GM19438 (cell line): ENCODE data around the gene CTU2.

Source experiments
- ATAC-seq: cut with Tn5 transposase; IDR thresholded peaks from one replicate; pipeline ENCODE4 v1.9.1; 2021; ENCODE audit warnings: low read depth; ENCODE audit not compliant: unreplicated experiment

CTU2 gene

DNA sequence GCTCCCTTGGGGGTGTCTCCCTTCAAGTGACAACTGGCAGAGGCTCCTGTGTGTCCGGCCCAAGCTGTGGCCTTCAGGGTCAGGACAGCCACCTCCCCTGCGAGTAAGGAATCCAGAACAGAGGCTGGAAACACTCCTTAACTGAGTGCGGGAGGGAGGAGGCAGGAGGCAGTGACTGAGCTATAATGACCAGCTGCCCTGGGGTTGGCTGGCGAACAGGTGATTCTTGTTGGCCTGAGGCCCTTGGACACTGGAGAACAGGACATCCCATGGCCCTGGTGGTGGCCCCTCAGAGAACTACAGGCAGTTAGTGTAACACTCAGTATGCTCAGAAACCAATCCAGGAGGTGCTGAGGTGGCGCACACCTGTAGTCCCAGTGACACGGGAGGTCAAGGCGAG is 10.6 kb upstream of the CTU2 start:
- ATAC-seq: no peak

DNA sequence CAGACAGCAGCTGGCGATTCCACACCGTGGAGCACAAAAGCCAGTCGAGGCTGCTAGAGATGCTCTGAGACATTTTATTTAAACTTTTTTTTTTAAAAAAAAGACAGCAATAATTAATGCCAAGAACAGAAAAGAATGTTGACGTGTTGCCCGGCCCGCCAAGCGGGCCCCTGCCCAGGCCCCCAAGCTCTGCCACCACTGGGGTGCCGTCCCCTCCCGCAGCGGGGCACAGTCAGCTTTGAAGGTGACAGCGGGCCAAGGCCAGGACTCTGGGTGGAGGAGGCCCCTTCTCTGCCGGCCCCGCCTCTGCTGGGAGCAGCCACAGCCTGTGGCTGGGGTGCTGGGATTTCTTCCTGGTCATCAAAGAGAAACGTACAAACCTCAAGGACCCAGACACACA is 9.9 kb upstream of the CTU2 start:
- ATAC-seq: no peak

DNA sequence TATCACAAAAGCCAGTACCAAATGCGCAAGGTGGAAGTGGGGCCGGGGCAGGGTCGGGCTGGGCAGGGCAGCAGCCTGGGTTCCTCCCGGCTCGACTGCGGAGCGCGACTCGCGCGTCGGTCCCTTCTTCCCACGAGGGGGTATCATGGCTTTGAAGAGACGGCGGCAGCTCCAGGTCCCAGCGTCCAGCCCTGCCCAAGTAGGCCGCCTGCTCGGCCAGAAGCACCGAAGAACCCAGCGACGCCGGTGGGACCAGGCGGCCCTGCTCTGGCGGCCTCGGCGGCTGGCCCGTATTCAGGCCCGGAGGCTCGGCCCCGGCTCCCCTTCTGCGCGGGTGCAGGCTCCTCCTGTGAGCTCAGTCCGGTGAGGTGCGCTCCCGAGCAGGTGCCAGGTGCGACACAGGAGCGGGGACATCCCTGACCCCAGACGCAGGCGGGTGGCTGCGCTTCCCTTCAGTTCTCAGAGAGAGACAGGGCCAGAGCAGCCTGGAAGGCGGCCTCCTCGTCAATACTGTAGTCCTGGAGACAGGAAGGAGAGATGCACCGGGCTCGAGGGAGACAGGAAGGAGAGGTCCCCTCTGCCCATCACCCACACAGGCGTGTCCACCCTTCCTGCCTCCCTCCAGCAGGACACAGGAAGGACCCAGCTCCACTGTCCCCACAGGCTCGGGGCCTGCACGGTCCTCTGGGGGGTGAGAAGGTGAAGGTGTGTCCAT is 9.0 kb upstream of the CTU2 start:
- no peak for ATAC-seq

DNA sequence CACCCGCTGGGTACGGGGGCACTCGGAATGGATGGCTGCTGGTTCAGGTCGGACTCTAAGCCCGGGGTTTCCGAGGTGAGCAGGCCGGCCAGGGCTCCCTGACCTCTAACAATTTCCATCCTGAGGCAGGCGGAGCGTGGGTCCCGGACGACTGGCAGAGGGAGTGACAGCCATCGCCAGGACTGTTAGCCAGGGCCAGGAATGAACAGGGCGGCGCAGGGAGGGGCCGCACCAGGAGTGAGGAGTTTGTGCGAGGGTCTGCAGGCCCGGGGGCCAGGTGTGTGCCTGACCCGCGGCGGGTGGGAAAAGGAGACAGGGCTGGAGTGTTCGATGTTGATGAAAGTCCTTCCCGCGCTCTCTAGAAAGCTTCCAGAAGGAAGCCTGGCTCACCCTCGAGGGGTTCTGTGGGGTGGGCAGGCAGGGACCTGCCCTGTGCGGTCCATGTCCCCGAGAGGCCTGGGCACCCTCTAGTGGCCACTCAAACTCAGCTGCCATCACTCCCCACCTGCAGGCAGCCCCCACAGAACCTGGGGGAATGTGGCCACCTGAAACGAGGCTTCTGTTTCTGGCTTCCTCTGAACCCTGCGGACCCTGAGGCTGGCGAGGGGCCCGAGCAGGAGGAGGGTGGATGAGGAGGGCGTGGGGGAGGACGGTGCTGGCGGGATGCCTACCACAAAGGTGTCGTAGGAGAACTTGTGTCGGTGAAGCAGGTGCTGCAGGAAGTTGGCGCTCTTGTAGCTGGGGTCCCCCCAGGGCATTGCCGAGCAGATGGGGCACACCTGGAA is 8.3 kb upstream of the CTU2 start:
- no peak for ATAC-seq

DNA sequence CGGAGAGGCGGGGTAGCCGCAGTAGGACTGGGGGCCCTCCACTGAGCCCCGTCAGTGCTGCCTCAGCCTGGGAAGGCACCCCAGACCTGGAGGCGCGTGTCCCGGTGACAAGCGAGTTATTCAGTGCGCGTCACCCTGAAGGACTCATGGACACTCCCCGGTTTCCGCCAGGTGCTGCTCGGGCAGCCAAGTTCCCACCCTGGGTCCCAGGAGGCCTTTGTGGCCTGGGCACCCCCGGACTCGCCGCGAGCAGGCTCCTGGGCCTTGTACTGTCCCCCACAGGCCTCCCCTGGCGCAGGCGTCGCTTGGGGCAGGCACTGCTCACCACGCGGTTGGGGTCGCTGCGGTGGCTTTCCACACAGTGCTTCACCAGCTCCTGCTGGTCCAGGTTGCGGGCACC is 7.7 kb upstream of the CTU2 start:
- no peak for ATAC-seq

DNA sequence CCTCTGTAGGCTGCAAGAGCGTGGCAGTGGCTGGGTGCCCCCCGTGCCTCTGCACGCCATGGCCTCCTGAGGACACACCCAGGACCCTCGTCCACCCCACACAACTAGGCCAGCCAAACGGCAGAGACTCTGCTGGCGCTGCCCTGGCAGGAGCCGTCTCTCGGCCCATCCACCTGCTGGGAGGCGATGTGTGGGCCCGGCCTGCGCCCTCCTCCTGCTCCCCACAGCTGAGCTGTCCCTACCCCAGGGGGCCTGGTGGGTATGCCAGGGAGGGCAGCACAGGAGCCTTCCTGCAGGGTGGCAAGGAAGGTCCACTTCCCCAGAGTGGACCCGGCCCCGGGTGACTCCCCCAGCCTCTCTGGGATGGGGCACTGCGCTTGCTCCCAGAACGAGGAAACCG is 7.1 kb upstream of the CTU2 start:
- ATAC-seq: no peak

DNA sequence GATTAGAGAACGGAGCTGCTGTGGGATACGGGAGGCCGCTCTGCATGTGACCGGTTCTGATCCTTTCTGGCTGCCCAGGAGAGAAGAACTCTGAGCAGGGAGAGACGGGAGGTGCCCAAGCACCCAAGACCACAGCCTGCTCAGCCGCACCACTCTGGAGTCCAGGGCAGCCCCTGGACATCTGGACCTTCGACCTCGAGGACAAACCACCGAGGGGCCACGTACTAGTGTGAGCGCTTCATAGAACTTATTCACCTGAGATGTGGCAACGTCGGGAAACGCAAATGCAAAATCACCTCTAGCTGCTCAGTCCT is 6.0 kb upstream of the CTU2 start:
- no peak for ATAC-seq

DNA sequence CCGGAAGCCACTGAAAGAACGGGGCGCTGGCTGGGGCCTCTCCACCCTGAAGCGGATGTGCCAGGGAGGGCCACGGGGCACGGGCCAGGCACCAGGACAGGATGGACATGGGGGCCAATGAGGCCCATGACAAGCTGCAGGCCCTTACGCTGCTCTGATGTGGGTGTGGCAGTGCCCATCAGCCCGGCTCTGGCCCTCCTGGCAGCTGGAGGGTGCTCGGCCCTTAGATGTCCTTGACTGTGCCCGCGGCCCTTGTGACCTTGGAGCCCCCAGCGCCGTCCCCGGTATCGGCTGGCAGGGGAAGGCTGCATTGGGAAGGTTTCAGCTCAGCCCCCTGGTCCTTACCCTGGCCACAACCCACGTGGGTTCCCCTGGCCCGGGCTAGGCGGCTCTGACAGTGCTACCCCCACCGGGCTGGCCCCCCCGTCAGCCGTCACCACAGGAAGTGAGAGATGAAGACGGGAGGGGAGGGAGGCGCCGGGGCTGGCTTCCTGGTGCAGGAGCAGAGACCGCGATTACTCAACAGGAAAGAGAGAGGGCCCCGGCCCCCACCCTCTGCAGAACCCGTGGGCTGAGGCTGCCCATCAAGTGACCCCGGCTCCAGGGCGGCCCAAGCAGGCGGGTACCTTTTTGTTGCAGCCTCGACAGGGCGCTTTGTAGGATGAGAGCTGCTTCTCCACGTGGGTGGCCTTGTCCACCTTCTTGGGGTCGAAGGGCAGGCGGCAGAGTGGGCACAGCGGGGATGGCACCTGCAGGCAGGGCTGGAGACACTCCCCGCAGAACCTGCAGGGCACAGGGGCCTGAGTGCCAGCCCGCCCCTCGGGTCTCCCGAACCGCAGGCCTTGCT is 5.4 kb upstream of the CTU2 start:
- peak; percentile 67 for ATAC-seq

DNA sequence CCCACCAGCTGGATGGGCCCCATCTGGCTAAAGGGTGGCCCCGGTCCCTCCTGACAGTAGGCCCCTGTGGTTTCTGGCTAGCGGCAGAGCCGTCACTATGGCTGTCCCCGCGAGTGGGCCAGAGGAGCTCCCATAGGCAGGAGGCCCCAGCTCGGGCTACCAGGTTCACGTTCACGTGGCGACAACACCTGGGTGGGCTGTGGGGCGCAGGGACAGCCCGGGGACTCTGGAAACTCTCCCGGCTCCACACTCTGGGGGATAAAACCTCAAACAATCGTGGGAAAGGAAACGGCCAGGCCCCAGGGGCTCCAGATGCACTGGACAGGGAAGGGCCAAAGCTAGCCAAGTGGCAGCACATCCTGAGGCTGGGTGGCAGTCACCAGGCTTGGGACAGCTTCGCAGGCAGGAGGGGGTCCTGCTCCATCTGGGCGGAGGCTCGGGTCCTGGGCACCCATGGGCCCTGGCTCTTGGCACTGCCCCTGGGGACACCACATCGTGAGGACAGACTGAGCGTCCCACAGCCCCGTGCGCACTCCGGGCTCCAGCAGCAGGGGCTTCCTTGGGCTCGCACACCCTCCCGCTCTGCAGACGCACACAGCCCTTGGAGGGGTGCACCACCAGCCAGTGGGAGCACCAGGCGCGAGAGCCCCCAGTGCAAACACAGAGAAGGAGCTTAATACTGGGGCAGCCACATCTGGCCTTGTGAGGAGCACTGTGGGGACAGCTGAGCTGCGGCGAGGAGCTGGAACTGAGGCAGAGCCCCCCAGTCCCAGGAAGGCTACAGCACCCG is 4.5 kb upstream of the CTU2 start:
- no peak for ATAC-seq

DNA sequence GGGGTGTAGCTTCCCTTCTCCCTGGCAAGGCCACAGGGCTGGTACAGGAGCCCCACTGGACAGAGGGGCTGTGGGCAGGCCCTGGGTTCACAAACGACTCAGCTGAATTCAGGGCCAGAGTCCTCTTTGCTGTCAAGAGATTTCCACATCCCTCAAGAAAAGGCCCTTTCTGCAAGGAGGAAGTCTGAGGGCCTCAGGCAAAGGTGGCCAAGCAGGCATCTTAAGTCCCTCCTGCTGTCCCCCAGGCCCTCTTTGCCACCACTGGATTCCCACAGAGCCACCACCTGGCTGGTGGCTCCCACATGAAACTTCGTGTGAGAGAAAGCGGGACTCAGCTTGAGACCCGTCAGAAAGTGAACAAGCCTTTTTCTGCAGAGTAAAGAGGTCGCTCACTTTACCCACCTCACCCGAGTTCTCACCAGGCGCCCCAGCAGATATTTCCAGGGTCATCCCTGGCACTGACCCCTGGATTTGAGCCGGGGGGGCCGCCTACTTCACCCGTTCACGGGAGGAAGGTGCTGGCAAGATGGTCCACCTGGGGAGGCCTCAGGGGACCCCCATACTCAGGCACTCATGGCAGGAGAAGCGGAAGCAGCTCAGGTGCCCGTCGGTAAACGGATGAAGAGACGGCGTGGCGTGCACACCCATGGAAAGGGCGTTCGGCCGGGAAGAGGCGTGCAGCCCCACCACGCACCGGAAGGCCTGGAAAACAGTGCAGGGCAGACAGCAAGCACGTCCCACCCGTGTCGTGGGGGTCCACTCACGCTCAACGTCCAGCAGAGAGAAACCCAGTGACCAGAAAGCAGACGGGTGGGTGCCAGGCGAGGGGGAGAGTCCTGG is 3.7 kb upstream of the CTU2 start:
- ATAC-seq: no peak

DNA sequence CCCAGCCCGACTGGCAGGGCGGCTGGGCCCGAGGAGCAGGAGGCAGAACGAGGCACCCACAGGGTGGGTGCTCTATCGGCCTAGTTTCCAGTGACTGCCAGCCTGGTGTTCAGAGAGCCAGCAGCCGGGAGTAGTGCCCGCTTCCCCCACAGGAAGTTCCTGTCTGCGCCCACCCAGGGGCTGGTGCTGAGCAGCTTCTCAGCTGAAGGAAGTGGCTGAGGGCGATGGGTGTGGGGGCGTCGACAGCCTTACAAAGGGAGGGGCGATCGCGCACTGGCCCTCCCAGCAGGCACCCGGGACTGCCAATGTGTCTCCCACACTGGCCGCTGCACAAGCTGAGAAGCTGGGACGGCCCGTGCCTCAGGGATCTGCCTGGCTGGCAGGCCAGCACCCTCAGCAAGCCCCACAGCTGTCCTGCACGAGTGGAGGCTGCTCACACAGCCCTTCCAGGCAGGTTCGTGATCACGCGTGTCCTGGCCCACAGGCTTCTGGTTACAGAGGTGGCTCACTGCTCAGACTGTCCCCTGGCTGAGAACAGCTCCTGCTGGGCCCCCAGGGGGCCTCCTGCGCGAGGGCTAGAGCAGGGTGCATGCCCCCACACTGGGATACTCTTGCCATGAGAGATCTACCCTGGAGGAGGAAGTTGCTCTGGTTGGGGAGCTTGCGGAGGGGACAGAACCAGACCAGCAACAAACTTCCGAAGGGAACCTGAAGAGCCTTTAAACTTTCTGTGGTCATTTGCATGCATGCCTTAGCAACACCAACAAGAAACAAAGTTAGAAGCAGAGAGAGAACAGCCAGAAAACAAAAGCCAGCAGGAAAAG is 2.6 kb upstream of the CTU2 start:
- no peak for ATAC-seq

DNA sequence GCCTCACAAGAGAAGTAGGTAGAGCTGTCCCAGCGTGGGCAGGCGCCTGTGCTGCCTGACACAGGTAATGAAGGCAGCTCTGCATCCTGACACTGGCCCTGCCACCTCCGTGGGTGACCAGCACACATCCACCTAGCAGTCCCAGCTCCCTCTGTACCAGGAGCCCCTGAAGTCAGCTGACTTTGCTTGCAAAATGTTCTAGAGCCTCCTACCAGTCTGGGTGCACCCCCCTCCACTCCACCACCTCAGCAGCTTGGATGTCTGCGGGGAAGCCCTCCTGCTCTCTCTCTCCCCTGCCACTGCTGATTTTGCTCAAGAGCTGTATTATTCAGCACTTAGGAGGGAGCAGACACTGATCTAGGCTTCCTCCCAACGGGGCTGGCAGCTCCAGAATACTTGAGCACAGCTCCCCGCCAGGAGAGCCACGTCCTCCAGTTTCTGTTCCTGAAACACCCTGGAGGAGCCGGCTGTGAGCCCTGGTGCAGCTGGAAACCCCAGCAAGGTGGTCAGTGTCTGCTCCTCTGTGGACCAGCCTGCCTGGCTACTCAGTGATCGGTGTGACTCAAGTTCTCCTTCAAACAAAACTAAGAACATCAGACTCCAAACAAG is 1.1 kb upstream of the CTU2 start:
- no peak for ATAC-seq

DNA sequence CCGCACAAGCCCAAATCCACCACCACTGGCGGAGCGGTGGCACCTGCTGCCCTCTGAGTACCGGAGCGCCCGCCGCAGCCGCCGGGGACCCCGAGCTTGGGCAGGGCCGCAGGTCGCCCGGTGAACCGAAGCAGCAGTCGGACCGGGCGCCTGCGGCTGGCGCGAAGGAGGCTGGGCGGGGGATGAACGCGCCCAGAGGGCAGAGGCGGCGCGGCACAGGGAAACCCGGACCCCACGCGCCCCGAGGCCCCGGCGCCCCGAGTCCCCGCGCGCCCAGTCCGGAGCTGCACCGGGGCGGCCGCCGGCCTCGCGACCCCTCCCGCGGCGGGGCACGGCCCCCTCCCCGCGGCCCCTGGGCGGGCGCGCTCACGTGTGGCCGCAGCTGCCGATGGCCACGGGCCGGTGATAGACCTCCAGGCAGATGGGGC is 488 bp upstream of the CTU2 start:
- ATAC-seq: no peak

DNA sequence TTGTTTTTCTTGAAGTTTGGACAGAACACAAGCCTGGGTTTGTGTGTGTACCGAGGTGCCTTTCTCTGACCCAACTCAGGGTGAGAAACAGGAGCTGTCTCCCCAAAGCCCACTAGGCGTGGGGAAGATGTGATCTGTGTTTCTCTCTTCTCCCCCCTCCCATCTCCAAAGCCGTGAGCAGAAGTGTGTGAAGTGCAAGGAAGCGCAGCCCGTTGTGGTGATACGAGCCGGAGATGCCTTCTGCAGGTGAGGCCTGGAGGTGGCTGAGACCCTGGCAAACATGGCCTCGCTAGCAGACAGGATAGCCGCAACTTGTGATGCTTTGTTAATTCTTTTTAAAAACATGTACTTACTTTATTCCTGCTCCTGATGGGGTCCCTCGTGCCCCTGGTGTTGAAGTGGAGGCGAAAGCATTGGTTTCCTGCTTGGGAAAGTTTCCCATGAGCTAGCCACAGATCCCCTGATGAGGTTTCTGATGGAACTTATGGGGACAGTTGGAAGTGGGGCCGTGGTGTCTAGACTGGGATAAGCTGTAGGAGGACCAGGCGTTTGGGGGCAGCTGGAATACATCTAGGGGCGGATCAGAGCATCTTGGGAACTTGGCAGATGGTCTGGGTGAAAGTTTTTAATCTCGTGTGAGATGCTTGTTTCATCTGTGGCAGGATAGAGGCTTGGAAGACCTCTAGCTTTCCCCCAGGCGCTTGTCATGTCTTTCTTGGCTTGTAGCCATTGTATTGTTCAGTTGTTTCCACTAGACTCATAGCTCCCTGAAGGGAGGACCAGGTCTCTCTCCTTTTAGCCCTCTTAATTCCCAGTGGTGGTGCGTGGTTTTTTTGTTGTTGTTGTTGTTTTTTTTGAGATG is 893 bp downstream of the CTU2 start:
- ATAC-seq: no peak

DNA sequence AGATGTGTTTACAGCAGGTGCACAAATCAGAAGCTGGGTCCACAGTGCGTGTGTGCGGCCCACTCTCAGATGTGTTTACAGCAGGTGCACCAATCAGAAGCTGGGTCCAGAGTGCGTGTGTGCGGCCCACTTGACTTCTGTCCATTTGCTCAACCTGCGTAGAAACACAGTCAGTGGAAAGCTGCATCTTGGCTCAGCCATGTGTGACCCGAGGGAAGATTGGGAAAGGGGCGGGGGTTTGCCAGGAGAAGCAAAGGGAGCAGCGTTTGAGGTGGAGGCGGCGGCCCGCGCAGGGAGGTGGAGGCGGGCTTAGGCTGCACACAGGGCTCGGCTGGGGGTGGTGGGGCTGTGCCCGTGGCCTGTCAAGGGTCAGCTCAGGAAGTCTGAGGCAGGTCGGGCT is 4.3 kb downstream of the CTU2 start:
- no peak for ATAC-seq

DNA sequence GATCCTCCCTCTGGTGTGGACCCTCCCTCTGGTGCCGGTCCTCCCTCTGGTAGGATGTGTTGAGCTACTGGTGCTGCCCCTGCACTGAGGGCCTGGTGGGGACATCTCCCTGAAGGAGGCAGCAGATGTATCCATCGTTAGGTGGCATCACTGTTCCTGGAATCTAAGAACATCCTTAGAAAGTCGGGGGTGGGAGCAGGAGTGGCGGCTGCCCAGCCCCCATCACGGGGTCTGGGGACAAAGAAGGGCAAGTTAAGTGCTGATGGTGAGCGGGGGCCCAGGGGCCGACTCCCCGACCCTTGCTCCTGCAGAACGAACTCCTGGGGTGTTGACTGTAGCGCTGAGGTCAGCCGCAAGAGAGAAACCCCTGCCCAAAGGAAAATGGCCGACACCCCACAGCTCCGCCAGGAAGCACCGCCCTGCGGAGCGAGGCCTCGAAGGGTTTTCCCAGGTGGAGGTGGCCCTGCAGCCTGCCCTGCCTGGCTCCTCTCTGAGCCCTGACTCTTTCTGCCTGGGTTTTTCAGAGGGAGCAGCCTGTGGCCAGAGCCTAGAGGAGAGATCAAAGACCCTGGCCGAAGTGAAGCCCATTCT is 5.5 kb downstream of the CTU2 start:
- no peak for ATAC-seq

DNA sequence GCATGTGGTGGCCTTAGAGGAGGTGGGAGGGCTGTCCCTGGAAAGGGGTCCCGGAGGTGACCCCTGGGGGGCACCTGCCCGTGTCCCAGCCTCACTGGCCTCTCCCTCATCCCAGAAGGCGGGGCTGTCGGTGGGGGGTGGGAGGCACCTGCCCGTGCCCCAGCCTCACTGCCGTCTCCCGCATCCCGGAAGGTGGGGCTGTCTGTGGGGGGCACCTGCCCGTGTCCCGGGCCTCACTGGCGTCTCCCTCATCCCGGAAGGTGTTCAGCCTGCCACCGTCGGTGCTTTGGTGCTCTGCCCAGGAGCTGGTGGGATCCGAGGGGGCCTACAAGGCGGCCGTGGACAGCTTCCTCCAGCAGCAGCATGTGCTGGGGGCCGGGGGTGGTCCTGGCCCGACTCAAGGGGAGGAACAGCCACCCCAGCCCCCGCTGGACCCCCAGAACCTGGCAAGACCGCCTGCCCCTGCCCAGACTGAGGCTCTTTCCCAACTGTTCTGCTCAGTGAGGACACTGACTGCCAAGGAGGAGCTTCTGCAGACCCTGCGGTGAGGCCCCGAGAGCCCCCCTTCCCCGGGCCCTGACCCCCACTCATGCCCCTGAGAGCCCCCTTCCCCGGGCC is 6.2 kb downstream of the CTU2 start:
- ATAC-seq: no peak
